Measurements from ENCODE around the gene OR56B1.

GRCh38 chr11:5713695-5714094 is 22.6 kb upstream of the OR56B1 start:
- no peak for TF ChIP-seq EP300 (IDR thresholded peaks at IDR 0.05)
- no peak for TF ChIP-seq ESRRA (IDR thresholded peaks at IDR 0.05; ENCODE audit: borderline replicate concordance, low read length)
- no peak for TF ChIP-seq MAX (IDR thresholded peaks at IDR 0.05)
- no peak for TF ChIP-seq E2F6 (IDR thresholded peaks at IDR 0.05; ENCODE audit: borderline replicate concordance, low read depth)
- TF ChIP-seq PBX3 (IDR thresholded peaks at IDR 0.05), result no peak
- no peak for TF ChIP-seq POLR2A (IDR thresholded peaks at IDR 0.05; ENCODE audit: low read length)
- TF ChIP-seq CTCF (IDR thresholded peaks at IDR 0.05), result no peak
- TF ChIP-seq ZC3H11A (IDR thresholded peaks at IDR 0.05), result no peak
- TF ChIP-seq RAD21 (conservative IDR thresholded peaks at IDR 0.05 in 1 of 2, IDR thresholded peaks at IDR 0.05 in 1 of 2), result no peak
- no peak for TF ChIP-seq USF2 (IDR thresholded peaks at IDR 0.05)
- TF ChIP-seq HOXB5 (CRISPR knock-in tag; IDR thresholded peaks at IDR 0.05), result no peak
